ENCODE results near the gene ASPSCR1. TPM values are rescaled to one million over a fixed set of nuclear protein-coding genes. Genes with fewer than 3 reads are reported as not detected.

The ASPSCR1 gene
- total and polyA plus RNA-seq, 9 of the 15 experiments (the other 6 are each of a cell fraction or from before 2014, with no cell fraction given): 0.90 to 36.9 (median 11.6) TPM

DNA sequence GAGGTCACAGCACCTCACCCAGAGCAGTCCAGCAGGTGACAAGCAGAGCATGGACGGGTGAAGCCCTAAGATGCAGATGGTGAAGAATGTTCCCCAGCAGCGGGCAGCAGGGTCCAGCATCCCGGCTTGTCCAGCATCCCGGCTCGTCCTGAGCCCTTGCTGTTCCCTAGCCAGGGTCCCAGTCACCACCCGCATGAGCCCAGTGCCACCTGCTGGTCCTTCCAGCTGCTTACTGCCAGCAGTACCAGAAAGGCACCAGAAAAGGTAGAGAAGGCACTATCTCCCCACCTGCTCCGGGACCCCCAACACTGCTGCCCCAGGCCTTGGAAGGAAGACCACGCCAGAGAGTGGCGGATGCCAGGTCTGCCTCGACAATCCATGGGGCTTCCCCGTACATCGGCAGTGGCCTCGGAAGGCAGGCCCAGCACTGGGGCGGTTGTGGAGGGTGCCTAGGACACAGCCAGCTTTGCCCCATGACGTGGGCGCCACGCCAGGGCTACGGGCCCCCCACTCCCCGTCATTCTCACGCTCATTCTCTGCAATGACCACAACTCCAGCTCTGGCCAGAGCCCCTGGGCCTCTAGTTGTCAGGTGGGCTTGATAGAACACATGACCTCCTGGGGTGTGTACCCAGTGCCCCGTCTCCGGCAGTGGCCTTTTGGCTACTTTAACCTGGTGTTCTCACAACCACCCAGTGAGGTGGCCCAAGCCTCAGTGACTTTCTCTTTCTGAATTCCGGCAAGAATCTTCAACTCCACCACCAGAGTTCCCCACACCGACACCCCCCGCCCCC lies 43.9 kb downstream of the ASPSCR1 start:
- ChIA-PET CTCF (ENCODE audit: low intra/inter-chr PET ratio) (interaction anchor here (1.2 to 6.6 kb wide), 3 partner anchors 61 to 309 kb away, joined by 3 to 103 read pairs (median 3); partner anchors contain the start of genes NOTUM and SLC25A10), POLR2A (interaction anchor here (0.6 to 5.0 kb wide), 6 partner anchors 8 to 584 kb away, joined by 3 to 51 read pairs (median 4); partner anchors contain the start of gene DCXR)
- peak overlapping the region; percentile 91 for H3K4me3 ChIP-seq
- peak in 1 of 4 experiments; percentile 57 for DNase-seq (ENCODE audit: extremely low read depth in 1 of 4, low spot score in 3 of 4)
- H3K36me3 ChIP-seq (ENCODE audit: control insufficient read depth, insufficient read depth, low read length): peaks cover 30% of the 10 kb centered on the region; the same call in 1 of the 3 replicates
- WGBS (ENCODE audit: insufficient coverage, low coverage, missing lambda C conversion rate): 28% methylated on average over 25 of the region's 25 CpGs
- H3K9me1 ChIP-seq (ENCODE audit: control insufficient read depth, insufficient read depth, low read length): no peaks in the 10 kb centered on the region
- no peaks in the 10 kb centered on the region for H3K9me3 ChIP-seq (replicated peaks; ENCODE audit: control insufficient read depth, insufficient read depth, low read depth, low read length)
- no peak overlapping the region for H2AFZ ChIP-seq (ENCODE audit: low read depth, low read length)
- peaks cover 14 to 94% of the 10 kb centered on the region in 2 experiments for H3K4me1 ChIP-seq (replicated peaks in 1 of 2; ENCODE audit: control insufficient read depth in 2 of 2, insufficient read depth in 2 of 2, low read length in 2 of 2)
- H4K20me1 ChIP-seq (replicated peaks; ENCODE audit: control insufficient read depth, insufficient read depth, low read length): peaks cover 17% of the 10 kb centered on the region
- H3K79me2 ChIP-seq (ENCODE audit: control insufficient read depth, insufficient read depth, low read length): peaks cover 36% of the 10 kb centered on the region
- no peak for ATAC-seq
- FAIRE-seq: no peak
- intact Hi-C loops (cut with micrococcal nuclease): loop anchor here (1.0 to 5.0 kb wide), 2 partner anchors 44 to 62 kb away; partner anchors contain the start of gene ASPSCR1
- in situ Hi-C loops (cut with MboI): no loop called here
- BruUV-seq (replicated peaks): no TSS peak
- no peaks in the 10 kb centered on the region for H3K27me3 ChIP-seq (ENCODE audit: control insufficient read depth in 2 of 2, insufficient read depth in 2 of 2, low read length in 2 of 2)
- H3K4me2 ChIP-seq (ENCODE audit: insufficient read depth, low read length): peak overlapping the region; percentile 84
- H3K27ac ChIP-seq (ENCODE audit: extremely low read depth, low read depth, low read length): peak overlapping the region; percentile 77
- peak overlapping the region; percentile 75 to 95 for H3K9ac ChIP-seq (ENCODE audit: insufficient read depth in 1 of 2, low read depth in 2 of 2, low read length in 2 of 2)
- 0 out of 2 replicates have a peak, but pooled peaks have one; percentile 38 for TF ChIP-seq SP1 (CRISPR knock-in tag; IDR thresholded peaks at IDR 0.05)
- no peak for TF ChIP-seq ZKSCAN8 (CRISPR knock-in tag; IDR thresholded peaks at IDR 0.05)
- no peak for TF ChIP-seq HCFC1 (IDR thresholded peaks at IDR 0.05; ENCODE audit: low read depth, low read length)
- TF ChIP-seq RAD21 (CRISPR knock-in tag; conservative IDR thresholded peaks at IDR 0.05 in 1 of 2, IDR thresholded peaks at IDR 0.05 in 1 of 2): peak; percentile 67 to 68
- TF ChIP-seq, protein P1, sequence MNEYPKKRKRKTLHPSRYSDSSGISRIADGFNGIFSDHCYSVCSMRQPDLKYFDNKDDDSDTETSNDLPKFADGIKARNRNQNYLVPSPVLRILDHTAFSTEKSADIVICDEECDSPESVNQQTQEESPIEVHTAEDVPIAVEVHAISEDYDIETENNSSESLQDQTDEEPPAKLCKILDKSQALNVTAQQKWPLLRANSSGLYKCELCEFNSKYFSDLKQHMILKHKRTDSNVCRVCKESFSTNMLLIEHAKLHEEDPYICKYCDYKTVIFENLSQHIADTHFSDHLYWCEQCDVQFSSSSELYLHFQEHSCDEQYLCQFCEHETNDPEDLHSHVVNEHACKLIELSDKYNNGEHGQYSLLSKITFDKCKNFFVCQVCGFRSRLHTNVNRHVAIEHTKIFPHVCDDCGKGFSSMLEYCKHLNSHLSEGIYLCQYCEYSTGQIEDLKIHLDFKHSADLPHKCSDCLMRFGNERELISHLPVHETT (CRISPR knock-in tag; conservative IDR thresholded peaks at IDR 0.05 in 1 of 2, IDR thresholded peaks at IDR 0.05 in 1 of 2): 0 out of 4 replicates have a peak, but pooled peaks of 1 of the 2 experiments have one; percentile 17
- TF ChIP-seq RBM14 (IDR thresholded peaks at IDR 0.05; ENCODE audit: borderline replicate concordance, insufficient read depth, low read depth, low read length): no peak
- TF ChIP-seq, protein P2, sequence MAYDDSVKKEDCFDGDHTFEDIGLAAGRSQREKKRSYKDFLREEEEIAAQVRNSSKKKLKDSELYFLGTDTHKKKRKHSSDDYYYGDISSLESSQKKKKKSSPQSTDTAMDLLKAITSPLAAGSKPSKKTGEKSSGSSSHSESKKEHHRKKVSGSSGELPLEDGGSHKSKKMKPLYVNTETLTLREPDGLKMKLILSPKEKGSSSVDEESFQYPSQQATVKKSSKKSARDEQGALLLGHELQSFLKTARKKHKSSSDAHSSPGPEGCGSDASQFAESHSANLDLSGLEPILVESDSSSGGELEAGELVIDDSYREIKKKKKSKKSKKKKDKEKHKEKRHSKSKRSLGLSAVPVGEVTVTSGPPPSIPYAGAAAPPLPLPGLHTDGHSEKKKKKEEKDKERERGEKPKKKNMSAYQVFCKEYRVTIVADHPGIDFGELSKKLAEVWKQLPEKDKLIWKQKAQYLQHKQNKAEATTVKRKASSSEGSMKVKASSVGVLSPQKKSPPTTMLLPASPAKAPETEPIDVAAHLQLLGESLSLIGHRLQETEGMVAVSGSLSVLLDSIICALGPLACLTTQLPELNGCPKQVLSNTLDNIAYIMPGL (CRISPR knock-in tag; IDR thresholded peaks at IDR 0.05): no peak
- TF ChIP-seq, protein P3, sequence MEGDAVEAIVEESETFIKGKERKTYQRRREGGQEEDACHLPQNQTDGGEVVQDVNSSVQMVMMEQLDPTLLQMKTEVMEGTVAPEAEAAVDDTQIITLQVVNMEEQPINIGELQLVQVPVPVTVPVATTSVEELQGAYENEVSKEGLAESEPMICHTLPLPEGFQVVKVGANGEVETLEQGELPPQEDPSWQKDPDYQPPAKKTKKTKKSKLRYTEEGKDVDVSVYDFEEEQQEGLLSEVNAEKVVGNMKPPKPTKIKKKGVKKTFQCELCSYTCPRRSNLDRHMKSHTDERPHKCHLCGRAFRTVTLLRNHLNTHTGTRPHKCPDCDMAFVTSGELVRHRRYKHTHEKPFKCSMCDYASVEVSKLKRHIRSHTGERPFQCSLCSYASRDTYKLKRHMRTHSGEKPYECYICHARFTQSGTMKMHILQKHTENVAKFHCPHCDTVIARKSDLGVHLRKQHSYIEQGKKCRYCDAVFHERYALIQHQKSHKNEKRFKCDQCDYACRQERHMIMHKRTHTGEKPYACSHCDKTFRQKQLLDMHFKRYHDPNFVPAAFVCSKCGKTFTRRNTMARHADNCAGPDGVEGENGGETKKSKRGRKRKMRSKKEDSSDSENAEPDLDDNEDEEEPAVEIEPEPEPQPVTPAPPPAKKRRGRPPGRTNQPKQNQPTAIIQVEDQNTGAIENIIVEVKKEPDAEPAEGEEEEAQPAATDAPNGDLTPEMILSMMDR (IDR thresholded peaks at IDR 0.05 in 2 of 3, conservative IDR thresholded peaks at IDR 0.05 in 1 of 3; ENCODE audit: insufficient read depth in 2 of 3, low read depth in 1 of 3, low read length in 3 of 3): peak; percentile 55 to 68 (median 67); a peak in 5 of 6 replicates
- TF ChIP-seq ZFX (CRISPR knock-in tag; IDR thresholded peaks at IDR 0.05): 0 out of 2 replicates have a peak, but pooled peaks have one; percentile 16
- TF ChIP-seq TCF3 (CRISPR knock-in tag; IDR thresholded peaks at IDR 0.05): peak; percentile 53; the same call in 1 of the 2 replicates
- TF ChIP-seq ZBTB17 (CRISPR knock-in tag; IDR thresholded peaks at IDR 0.05): no peak
- TF ChIP-seq RBM15 (IDR thresholded peaks at IDR 0.05; ENCODE audit: insufficient read depth, low read length): no peak
- TF ChIP-seq XRCC4 (IDR thresholded peaks at IDR 0.05; ENCODE audit: extremely low read depth, insufficient read depth, insufficient read length): no peak
- 0 out of 2 replicates have a peak, but pooled peaks have one; percentile 17 for TF ChIP-seq SMC3 (conservative IDR thresholded peaks at IDR 0.05; ENCODE audit: insufficient read depth, low read depth, low read length)

Measured in K562 (cell line).